ENCODE data around the gene PI4KA.

GRCh38 chr22:20811171-20811570 is 47.4 kb downstream of the PI4KA start:
- TF ChIP-seq POLR2A (IDR thresholded peaks at IDR 0.05; ENCODE audit: low read length) = no peak
- TF ChIP-seq GATA1 (IDR thresholded peaks at IDR 0.05; ENCODE audit: low read depth, low read length) = no peak
